ENCODE data around the gene LCNL1. TPM values are rescaled to one million over a fixed set of nuclear protein-coding genes. Genes with fewer than 3 reads are reported as not detected.

The LCNL1 gene
- total RNA-seq, 2 experiments from 2014 or later: not detected

GRCh38 chr9:136953771-136954269 is 29.0 kb upstream of the LCNL1 start:
- intact Hi-C loops (cut with micrococcal nuclease): no loop called here
- Mint-ChIP-seq H3K36me3 (ENCODE audit: low read depth) (no peaks in the 10 kb centered on the region), H3K4me1 (ENCODE audit: low read depth) (peaks cover 1% of the 10 kb centered on the region), H3K9me3 (peaks cover 4% of the 10 kb centered on the region), H3K27ac (no peak overlapping the region), H3K4me3 (no peak overlapping the region), H3K27me3 (no peaks in the 10 kb centered on the region)
- no peak for TF ChIP-seq CTCF (IDR thresholded peaks at IDR 0.05)
- no peak for DNase-seq
- no peak for ATAC-seq
- ChIA-PET POLR2A (no interaction called here), CTCF (interaction anchor here (1.4 kb wide), 1 partner anchor 81 kb away, joined by 3 read pairs; no protein-coding TSS in a partner anchor)

GRCh38 chr9:136954270-136955083 is 28.3 kb upstream of the LCNL1 start:
- intact Hi-C loops (cut with micrococcal nuclease): no loop called here
- TF ChIP-seq CTCF (IDR thresholded peaks at IDR 0.05): no peak
- H3K9me3 Mint-ChIP-seq: peaks cover 4% of the 10 kb centered on the region
- no peaks in the 10 kb centered on the region for H3K36me3 Mint-ChIP-seq (ENCODE audit: low read depth)
- ChIA-PET POLR2A (no interaction called here), CTCF (interaction anchor here (1.4 kb wide), 1 partner anchor 80 kb away, joined by 3 read pairs; no protein-coding TSS in a partner anchor)
- H3K4me1 Mint-ChIP-seq (ENCODE audit: low read depth): peaks cover 1% of the 10 kb centered on the region
- H3K27ac Mint-ChIP-seq: no peak overlapping the region
- H3K27me3 Mint-ChIP-seq: no peaks in the 10 kb centered on the region
- ATAC-seq: no peak
- no peak overlapping the region for H3K4me3 Mint-ChIP-seq
- DNase-seq: no peak

GRCh38 chr9:136955202-136955942 is 27.4 kb upstream of the LCNL1 start:
- Mint-ChIP-seq H3K27me3 (no peaks in the 10 kb centered on the region), H3K4me3 (no peak overlapping the region), H3K4me1 (ENCODE audit: low read depth) (peaks cover 7% of the 10 kb centered on the region), H3K36me3 (ENCODE audit: low read depth) (no peaks in the 10 kb centered on the region), H3K9me3 (peaks cover 4% of the 10 kb centered on the region), H3K27ac (no peak overlapping the region)
- DNase-seq (no peak), ATAC-seq (no peak)
- no peak for TF ChIP-seq CTCF (IDR thresholded peaks at IDR 0.05)
- ChIA-PET CTCF (interaction anchor here (1.4 kb wide), 1 partner anchor 79 kb away, joined by 3 read pairs; no protein-coding TSS in a partner anchor), POLR2A (no interaction called here)
- intact Hi-C loops (cut with micrococcal nuclease): no loop called here

GRCh38 chr9:136955943-136956335 is 26.9 kb upstream of the LCNL1 start:
- H3K4me1 Mint-ChIP-seq (ENCODE audit: low read depth): peaks cover 11% of the 10 kb centered on the region
- peaks cover 4% of the 10 kb centered on the region for H3K9me3 Mint-ChIP-seq
- no peak overlapping the region for H3K27ac Mint-ChIP-seq
- no peaks in the 10 kb centered on the region for H3K27me3 Mint-ChIP-seq
- no peaks in the 10 kb centered on the region for H3K36me3 Mint-ChIP-seq (ENCODE audit: low read depth)
- ChIA-PET POLR2A (interaction anchor here (0.7 kb wide), 1 partner anchor 442 kb away, joined by 3 read pairs; no protein-coding TSS in a partner anchor), CTCF (no interaction called here)
- H3K4me3 Mint-ChIP-seq: no peak overlapping the region
- intact Hi-C loops (cut with micrococcal nuclease): no loop called here
- DNase-seq (no peak), ATAC-seq (no peak)
- TF ChIP-seq CTCF (IDR thresholded peaks at IDR 0.05): no peak

Measured in activated CD8-positive, alpha-beta T cell treated with anti-CD3 and anti-CD28 coated beads for 36 hours (primary cell).